Activated CD8-positive, alpha-beta memory T cell treated with anti-CD3 and anti-CD28 coated beads, Interleukin-2, amount 10 ng/mL, durations not matched to agents 7 days and 5 days (primary cell): ENCODE measurements around the gene SAT2. TPM values are rescaled to one million over a fixed set of nuclear protein-coding genes. Genes with fewer than 3 reads are reported as not detected.
A peak's percentile ranks its signal among the peaks of the same experiment; 100 is the strongest.
"Not testable (repeated sequence)": the region's sequence is repeated elsewhere in the genome, so short reads cannot be mapped to it uniquely, and the experiment has no call there.

Experiments
- ATAC-seq: fragments of 150-1000 bp; cut with Tn5 transposase; one replicate; pipeline ENCODE4 v1.10.0; 2021; ENCODE audit warnings: moderate library complexity
- CTCF ChIA-PET: fragments of 350-600 bp; sonication (Branson Sonifier 250); formaldehyde crosslinking; loops from one replicate; lab custom pipeline; 2021; ENCODE audit warnings: antibody characterized with exemption; lab: Charles Lee
- DNase-seq: peaks from one replicate; pipeline ENCODE4 v3.0.0-alpha.2; 2020
- H3K27ac Mint-ChIP-seq: one replicate; pipeline ENCODE4 v1.8.0; 2021; ENCODE audit warnings: mild to moderate bottlenecking, mixed read lengths
- H3K27me3 Mint-ChIP-seq: one replicate; pipeline ENCODE4 v1.8.0; 2021; ENCODE audit warnings: mixed read lengths
- H3K36me3 Mint-ChIP-seq: one replicate; pipeline ENCODE4 v1.8.0; 2021; ENCODE audit warnings: mild to moderate bottlenecking, mixed read lengths
- H3K4me1 Mint-ChIP-seq: one replicate; pipeline ENCODE4 v1.8.0; 2021; ENCODE audit warnings: mixed read lengths
- H3K4me3 Mint-ChIP-seq: one replicate; pipeline ENCODE4 v1.8.0; 2021; ENCODE audit warnings: mild to moderate bottlenecking, moderate library complexity, mixed read lengths
- H3K9me3 Mint-ChIP-seq: one replicate; pipeline ENCODE4 v1.8.0; 2022; ENCODE audit warnings: low read depth, mixed read lengths
- total RNA-seq, 2 experiments: library from RNA; stranded (reverse); gene quantifications; one replicate each; pipeline ENCODE4 v1.2.3, GENCODE V29; 2021

The SAT2 gene
- total RNA-seq, 2 experiments from 2014 or later = 21.5 to 28.0 TPM

GRCh38 chr17:7629939-7630571 lies 2.4 kb upstream of the SAT2 start, which contains the start of gene SHBG:
TSS of gene SHBG (plus strand) at chr17:7630135. CDS start at chr17:7630173, 38 bp downstream.
- H3K27ac Mint-ChIP-seq = no peak within 1 kb of the TSS
- no peaks in the 10 kb centered on the region for H3K9me3 Mint-ChIP-seq
- no peak within 1 kb of the TSS for H3K4me3 Mint-ChIP-seq
- H3K36me3 Mint-ChIP-seq = peaks cover 2% of the 10 kb centered on the region
- H3K27me3 Mint-ChIP-seq = no peaks in the 10 kb centered on the region
- no peak for DNase-seq
- H3K4me1 Mint-ChIP-seq = peaks cover 14% of the 10 kb centered on the region
- CTCF ChIA-PET = interaction anchor here (0.5 to 5.8 kb wide), 3 partner anchors 10 to 193 kb away, joined by 3 to 77 read pairs (median 3); partner anchors contain the start of genes TP53 and WRAP53
- ATAC-seq = no peak

- H3K27ac Mint-ChIP-seq = peak overlapping the region; percentile 70
- no peak for ATAC-seq
These were observed 718 bp downstream of the SAT2 start for GRCh38 chr17:7626956-7627249.

GRCh38 chr17:7626307-7626706 lies 1.3 kb downstream of the SAT2 start:
- Mint-ChIP-seq H3K4me3 (peak overlapping the region; percentile 86), H3K27ac (no peak overlapping the region), H3K27me3 (no peaks in the 10 kb centered on the region), H3K9me3 (no peaks in the 10 kb centered on the region), H3K4me1 (peaks cover 14% of the 10 kb centered on the region), H3K36me3 (peaks cover 2% of the 10 kb centered on the region)
- no peak for ATAC-seq
- DNase-seq = no peak
- CTCF ChIA-PET = interaction anchor here (1.0 to 4.4 kb wide), 5 partner anchors 8 to 60 kb away, joined by 3 to 43 read pairs (median 9); partner anchors contain the start of genes ATP1B2, FXR2, TP53 and WRAP53

More at GRCh38 chr17:7626956-7627249, 718 bp downstream of the SAT2 start:
- no peak for DNase-seq
- Mint-ChIP-seq H3K9me3 (no peaks in the 10 kb centered on the region), H3K36me3 (peaks cover 2% of the 10 kb centered on the region), H3K4me3 (peak overlapping the region; percentile 86), H3K27me3 (no peaks in the 10 kb centered on the region), H3K4me1 (peaks cover 14% of the 10 kb centered on the region)
- CTCF ChIA-PET = interaction anchor here (1.0 to 4.4 kb wide), 6 partner anchors 8 to 60 kb away, joined by 3 to 43 read pairs (median 8); partner anchors contain the start of genes ATP1B2, FXR2, SOX15 and TP53

- not testable (repeated sequence) for ATAC-seq, H3K27me3 Mint-ChIP-seq
- CTCF ChIA-PET = interaction anchor here (1.3 to 4.4 kb wide), 2 partner anchors 10 to 61 kb away, joined by 3 to 43 read pairs; partner anchors contain the start of genes FXR2, TP53 and WRAP53
These were observed 1.9 kb downstream of the SAT2 start for GRCh38 chr17:7625749-7626148.

GRCh38 chr17:7623661-7624060 lies 4.0 kb downstream of the SAT2 start:
- no peak for DNase-seq
- no peak for ATAC-seq
- no peak overlapping the region for H3K27ac Mint-ChIP-seq
- CTCF ChIA-PET = interaction anchor here (1.4 kb wide), 1 partner anchor 64 kb away, joined by 4 read pairs; the partner anchor contains the start of gene WRAP53
- no peaks in the 10 kb centered on the region for H3K9me3 Mint-ChIP-seq
- H3K27me3 Mint-ChIP-seq = no peaks in the 10 kb centered on the region
- peaks cover 14% of the 10 kb centered on the region for H3K4me1 Mint-ChIP-seq
- peaks cover 2% of the 10 kb centered on the region for H3K36me3 Mint-ChIP-seq
- no peak overlapping the region for H3K4me3 Mint-ChIP-seq

More at GRCh38 chr17:7625749-7626148, 1.9 kb downstream of the SAT2 start:
- H3K9me3 Mint-ChIP-seq, H3K27ac Mint-ChIP-seq, H3K36me3 Mint-ChIP-seq, DNase-seq, H3K4me3 Mint-ChIP-seq: not testable (repeated sequence)
- H3K4me1 Mint-ChIP-seq = peaks cover 14% of the 10 kb centered on the region

GRCh38 chr17:7620835-7621234 lies 6.8 kb downstream of the SAT2 start:
- H3K4me1 Mint-ChIP-seq = no peaks in the 10 kb centered on the region

GRCh38 chr17:7618608-7619007 lies 9.0 kb downstream of the SAT2 start:
- Mint-ChIP-seq H3K36me3 (no peaks in the 10 kb centered on the region), H3K4me3 (no peak overlapping the region), H3K9me3 (no peaks in the 10 kb centered on the region), H3K27me3 (no peaks in the 10 kb centered on the region), H3K4me1 (peaks cover 4% of the 10 kb centered on the region), H3K27ac (no peak overlapping the region)
- ATAC-seq (no peak), DNase-seq (no peak)
- CTCF ChIA-PET = interaction anchor here (0.9 to 1.4 kb wide), 3 partner anchors 8 to 50 kb away, joined by 3 read pairs; partner anchors contain the start of gene SAT2

More at GRCh38 chr17:7620835-7621234, 6.8 kb downstream of the SAT2 start:
- no peak for DNase-seq
- no peak for ATAC-seq
- H3K36me3 Mint-ChIP-seq = no peaks in the 10 kb centered on the region
- no peak overlapping the region for H3K27ac Mint-ChIP-seq
- no peaks in the 10 kb centered on the region for H3K9me3 Mint-ChIP-seq
- no peaks in the 10 kb centered on the region for H3K27me3 Mint-ChIP-seq
- no peak overlapping the region for H3K4me3 Mint-ChIP-seq
- CTCF ChIA-PET = interaction anchor here (1.6 to 3.1 kb wide), 2 partner anchors 11 to 68 kb away, joined by 3 to 9 read pairs; no protein-coding TSS in a partner anchor

GRCh38 chr17:7615265-7615747 lies 12.3 kb downstream of the SAT2 start:
- Mint-ChIP-seq H3K4me3 (peak overlapping the region; percentile 77), H3K36me3 (peaks cover 5% of the 10 kb centered on the region), H3K9me3 (no peaks in the 10 kb centered on the region), H3K4me1 (peaks cover 30% of the 10 kb centered on the region), H3K27ac (peak overlapping the region; percentile 87), H3K27me3 (no peaks in the 10 kb centered on the region)
- CTCF ChIA-PET = interaction anchor here (0.6 to 6.0 kb wide), 23 partner anchors 10 to 580 kb away, joined by 3 to 58 read pairs (median 4); partner anchors contain the start of genes ACADVL, ACAP1, CD68 and DLG4
- no peak for ATAC-seq
- no peak for DNase-seq

- Mint-ChIP-seq H3K27me3 (no peaks in the 10 kb centered on the region), H3K4me3 (peak within 1 kb of the TSS; percentile 77), H3K9me3 (no peaks in the 10 kb centered on the region), H3K4me1 (peaks cover 30% of the 10 kb centered on the region), H3K36me3 (peaks cover 5% of the 10 kb centered on the region), H3K27ac (peak within 1 kb of the TSS; percentile 87)
- CTCF ChIA-PET = interaction anchor here (0.8 to 6.0 kb wide), 23 partner anchors 10 to 579 kb away, joined by 3 to 58 read pairs (median 4); partner anchors contain the start of genes ACADVL, ACAP1, CD68 and DLG4
- ATAC-seq = peak; percentile 95
- DNase-seq = peak; percentile 100
These were observed 13.0 kb downstream of the SAT2 start, which contains the start of gene FXR2 for GRCh38 chr17:7614425-7615264. TSS of gene FXR2 (minus strand) at chr17:7614897. CDS start at chr17:7614532, 365 bp downstream.

GRCh38 chr17:7613769-7614424 lies 13.7 kb downstream of the SAT2 start:
- ATAC-seq (no peak), DNase-seq (peak; percentile 46)
- Mint-ChIP-seq H3K4me3 (peak overlapping the region; percentile 76), H3K9me3 (no peaks in the 10 kb centered on the region), H3K4me1 (peaks cover 32% of the 10 kb centered on the region), H3K36me3 (peaks cover 5% of the 10 kb centered on the region), H3K27me3 (no peaks in the 10 kb centered on the region), H3K27ac (peak overlapping the region; percentile 70)
- CTCF ChIA-PET = interaction anchor here (1.0 to 6.0 kb wide), 9 partner anchors 13 to 395 kb away, joined by 3 to 58 read pairs (median 7); partner anchors contain the start of genes ACADVL, ACAP1, DLG4 and MPDU1

- Mint-ChIP-seq H3K9me3 (no peaks in the 10 kb centered on the region), H3K27me3 (no peaks in the 10 kb centered on the region), H3K27ac (no peak overlapping the region), H3K36me3 (peaks cover 5% of the 10 kb centered on the region), H3K4me1 (peaks cover 32% of the 10 kb centered on the region), H3K4me3 (no peak overlapping the region)
- no peak for ATAC-seq
- CTCF ChIA-PET = interaction anchor here (0.8 to 6.0 kb wide), 4 partner anchors 23 to 175 kb away, joined by 3 to 58 read pairs (median 8); partner anchors contain the start of genes SOX15, TP53 and WRAP53
- no peak for DNase-seq
These were observed 15.4 kb downstream of the SAT2 start for GRCh38 chr17:7612294-7612640.

- H3K27ac Mint-ChIP-seq = no peak overlapping the region
- H3K27me3 Mint-ChIP-seq = no peaks in the 10 kb centered on the region
- ATAC-seq = no peak
- H3K4me1 Mint-ChIP-seq = peaks cover 32% of the 10 kb centered on the region
- no peak overlapping the region for H3K4me3 Mint-ChIP-seq
- peaks cover 5% of the 10 kb centered on the region for H3K36me3 Mint-ChIP-seq
- CTCF ChIA-PET = interaction anchor here (0.8 to 3.3 kb wide), 5 partner anchors 8 to 175 kb away, joined by 3 to 14 read pairs (median 5); partner anchors contain the start of gene SOX15
- DNase-seq = no peak
- H3K9me3 Mint-ChIP-seq = no peaks in the 10 kb centered on the region
These were observed 15.9 kb downstream of the SAT2 start for GRCh38 chr17:7611635-7612293.
